GM06990 (cell line): ENCODE results near the gene NPTXR.

Experiments
- DNase-seq: peaks from one replicate; pipeline ENCODE4 v3.0.0-alpha.2; 2011; ENCODE audit not compliant: insufficient read length; ENCODE audit errors: extremely low read depth
- H3K27me3 ChIP-seq: replicated peaks from 2 replicates; pipeline ENCODE4 v1.6.0; 2011; ENCODE audit warnings: low read length; ENCODE audit not compliant: control insufficient read depth, insufficient read depth
- H3K36me3 ChIP-seq: 2 replicates; pipeline ENCODE4 v1.5.1; 2011; ENCODE audit warnings: low read length; ENCODE audit not compliant: control insufficient read depth, insufficient read depth
- H3K4me3 ChIP-seq: replicated peaks from 2 replicates; pipeline ENCODE4 v1.5.1; 2011; ENCODE audit warnings: low read depth, mild to moderate bottlenecking, control low read depth, low read length
- TF ChIP-seq, protein P1 (sequence below): IDR thresholded peaks from 2 replicates; pipeline ENCODE4 v1.5.1; 2011; ENCODE audit warnings: low read length, control low read depth, mild to moderate bottlenecking, inconsistent platforms; ENCODE audit not compliant: insufficient read depth, poor library complexity, severe bottlenecking

The NPTXR gene

DNA sequence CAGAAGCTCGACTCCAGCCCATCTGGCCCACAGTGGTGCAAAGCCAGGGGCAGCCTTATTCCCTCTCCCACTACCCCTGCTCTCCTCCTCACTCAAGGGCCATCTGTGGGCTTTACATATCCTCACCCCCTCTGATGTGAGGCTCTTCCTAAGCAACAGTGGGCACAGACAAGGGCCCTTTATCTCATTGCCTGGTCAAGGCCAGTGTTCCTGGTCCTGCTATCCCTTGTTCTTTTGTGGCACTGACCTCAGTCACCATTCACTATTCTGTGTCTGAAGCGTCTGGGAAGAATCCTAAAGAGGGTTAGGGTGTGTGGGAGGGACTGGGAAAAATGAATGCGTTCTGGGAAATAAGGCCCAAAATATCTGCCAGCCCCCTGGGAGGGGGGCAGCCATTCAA, 57.2 kb downstream of the NPTXR start:
- no peaks in the 10 kb centered on the region; the same call in 1 of the 2 replicates for H3K36me3 ChIP-seq
- DNase-seq: no peak
- TF ChIP-seq, protein P1, sequence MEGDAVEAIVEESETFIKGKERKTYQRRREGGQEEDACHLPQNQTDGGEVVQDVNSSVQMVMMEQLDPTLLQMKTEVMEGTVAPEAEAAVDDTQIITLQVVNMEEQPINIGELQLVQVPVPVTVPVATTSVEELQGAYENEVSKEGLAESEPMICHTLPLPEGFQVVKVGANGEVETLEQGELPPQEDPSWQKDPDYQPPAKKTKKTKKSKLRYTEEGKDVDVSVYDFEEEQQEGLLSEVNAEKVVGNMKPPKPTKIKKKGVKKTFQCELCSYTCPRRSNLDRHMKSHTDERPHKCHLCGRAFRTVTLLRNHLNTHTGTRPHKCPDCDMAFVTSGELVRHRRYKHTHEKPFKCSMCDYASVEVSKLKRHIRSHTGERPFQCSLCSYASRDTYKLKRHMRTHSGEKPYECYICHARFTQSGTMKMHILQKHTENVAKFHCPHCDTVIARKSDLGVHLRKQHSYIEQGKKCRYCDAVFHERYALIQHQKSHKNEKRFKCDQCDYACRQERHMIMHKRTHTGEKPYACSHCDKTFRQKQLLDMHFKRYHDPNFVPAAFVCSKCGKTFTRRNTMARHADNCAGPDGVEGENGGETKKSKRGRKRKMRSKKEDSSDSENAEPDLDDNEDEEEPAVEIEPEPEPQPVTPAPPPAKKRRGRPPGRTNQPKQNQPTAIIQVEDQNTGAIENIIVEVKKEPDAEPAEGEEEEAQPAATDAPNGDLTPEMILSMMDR: no peak

DNA sequence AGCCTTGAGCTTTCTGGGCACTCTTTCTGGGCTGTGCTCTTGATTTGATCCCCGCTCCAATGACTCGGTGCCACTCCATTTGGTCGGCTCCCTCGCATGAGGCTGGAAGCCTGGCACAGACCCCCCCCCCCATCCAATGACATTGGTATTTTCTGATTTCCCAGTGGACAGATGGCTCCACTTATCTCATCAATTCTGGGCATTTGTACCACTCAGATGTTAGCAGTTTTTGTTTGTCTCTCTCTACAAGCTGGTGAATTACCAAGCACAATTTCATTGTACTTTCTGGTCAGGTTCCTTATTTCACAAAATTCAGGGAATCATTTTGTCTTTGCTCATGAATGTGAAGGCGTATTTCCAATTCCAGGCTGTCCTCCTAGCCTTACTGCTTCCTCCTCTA, 59.0 kb downstream of the NPTXR start:
- TF ChIP-seq, protein P1: no peak
- Histone ChIP-seq H3K27me3 (no peaks in the 10 kb centered on the region), H3K36me3 (no peaks in the 10 kb centered on the region; the same call in 1 of the 2 replicates), H3K4me3 (no peak overlapping the region)
- no peak for DNase-seq

More for the DNA sequence above, 57.2 kb downstream of the NPTXR start:
- Histone ChIP-seq H3K4me3 (no peak overlapping the region), H3K27me3 (no peaks in the 10 kb centered on the region)

DNA sequence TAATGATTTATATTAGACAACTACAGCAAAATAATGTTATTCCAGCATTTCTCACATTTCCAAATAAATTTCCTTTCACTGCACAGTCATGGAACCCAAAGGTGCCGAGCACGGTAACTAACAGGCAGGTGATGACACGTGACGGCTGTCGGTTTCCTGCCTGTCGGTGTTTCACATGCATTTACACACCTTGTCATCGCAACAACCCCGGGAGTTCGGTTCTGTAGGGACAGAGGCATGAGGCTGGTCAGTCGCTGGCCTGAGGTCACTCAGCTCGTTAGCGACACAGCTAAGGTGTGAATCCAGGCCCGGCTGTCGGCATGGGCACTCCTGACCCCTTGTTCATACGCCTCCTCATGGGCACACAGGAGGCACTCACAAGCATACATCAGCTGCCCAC, 59.8 kb downstream of the NPTXR start:
- Histone ChIP-seq H3K27me3 (no peaks in the 10 kb centered on the region), H3K36me3 (no peaks in the 10 kb centered on the region), H3K4me3 (no peak overlapping the region)
- DNase-seq: no peak
- TF ChIP-seq, protein P1: no peak

DNA sequence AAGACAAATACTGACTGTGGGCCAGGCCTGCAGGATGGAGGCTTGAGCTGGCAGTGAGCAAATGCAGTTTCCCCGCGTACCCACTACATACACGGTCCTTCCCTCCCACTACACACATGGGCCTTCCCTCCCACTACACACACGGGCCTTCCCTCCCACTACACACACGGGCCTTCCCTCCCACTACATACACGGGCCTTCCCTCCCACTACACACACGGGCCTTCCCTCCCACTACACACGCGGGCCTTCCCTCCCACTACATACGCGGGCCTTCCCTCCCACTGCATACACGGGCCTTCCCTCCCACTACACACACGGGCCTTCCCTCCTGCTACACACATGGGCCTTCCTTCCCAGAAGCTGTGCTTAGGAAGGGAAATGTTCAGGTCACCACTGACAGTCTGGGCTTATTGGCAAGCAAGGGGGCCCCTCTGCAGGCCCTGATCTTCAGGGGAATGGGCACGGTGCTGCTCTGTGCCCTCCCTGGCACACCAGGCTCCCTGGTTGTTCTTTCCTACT, 60.7 kb downstream of the NPTXR start:
- TF ChIP-seq, protein P1: no peak
- no peak for DNase-seq
- Histone ChIP-seq H3K27me3 (no peaks in the 10 kb centered on the region), H3K4me3 (no peak overlapping the region), H3K36me3 (no peaks in the 10 kb centered on the region)

DNA sequence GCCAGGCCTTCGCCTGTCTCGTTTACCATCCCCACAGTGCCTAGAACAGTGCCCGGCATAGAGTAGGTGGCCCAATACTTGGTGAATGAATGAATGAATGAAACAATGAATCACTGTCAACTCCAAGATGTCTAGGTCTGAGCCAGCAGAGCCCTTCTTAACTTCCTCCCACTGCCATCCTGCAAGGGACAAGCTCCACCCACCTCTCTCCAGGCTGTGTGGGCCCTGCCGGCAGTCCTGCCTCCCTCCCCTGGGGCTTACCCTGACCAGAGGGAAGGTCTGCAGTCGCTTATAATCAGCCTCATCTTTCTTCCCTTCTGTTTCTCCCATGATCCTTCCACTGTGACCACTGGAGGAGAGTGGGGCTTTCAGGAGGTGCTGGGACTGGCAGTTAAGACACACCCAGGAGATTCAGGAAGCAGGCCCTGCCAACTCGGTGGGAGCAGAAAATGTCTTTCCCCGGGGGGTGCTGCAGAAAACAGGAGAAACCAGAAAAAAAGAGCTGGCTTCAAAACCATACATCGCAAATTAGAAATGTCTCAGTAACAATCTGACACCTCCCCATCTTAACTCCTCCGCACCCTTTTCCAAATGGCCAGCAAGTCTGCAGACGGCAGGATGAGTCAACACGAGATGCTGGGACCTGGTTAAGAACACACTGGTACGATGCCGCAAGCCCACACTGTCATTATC, 61.3 kb downstream of the NPTXR start:
- TF ChIP-seq, protein P1: no peak
- H3K36me3 ChIP-seq: no peaks in the 10 kb centered on the region
- no peak for DNase-seq
- H3K27me3 ChIP-seq: no peaks in the 10 kb centered on the region
- H3K4me3 ChIP-seq: no peak overlapping the region
